AG10803 (cell line): ENCODE measurements around the gene CCNL1.
"Not testable (repeated sequence)": the region's sequence is repeated elsewhere in the genome, so short reads cannot be mapped to it uniquely, and the experiment has no call there.

Experiments
- DNase-seq: peaks from one replicate; pipeline ENCODE4 v3.0.0; 2010; ENCODE audit warnings: low read depth
- H3K4me3 ChIP-seq: 2 replicates; pipeline ENCODE4 v1.5.1; 2011; ENCODE audit warnings: mild to moderate bottlenecking, low read length, control low read depth
- CTCF ChIP-seq: conservative IDR thresholded peaks from 2 replicates; pipeline ENCODE4 v1.5.1; 2011; ENCODE audit warnings: mild to moderate bottlenecking, low read length, control low read depth, inconsistent platforms

Gene CCNL1

GRCh38 chr3:157159762-157160657 lies at the start of gene CCNL1:
Gene CCNL1 (minus strand): TSS chr3:157160147. CDS start chr3:157160094, 53 bp downstream.
- DNase-seq, result peak; percentile 99
- TF ChIP-seq CTCF, result no peak
- peak within 1 kb of the TSS; percentile 91 for H3K4me3 ChIP-seq

- no peak overlapping the region for H3K4me3 ChIP-seq
- DNase-seq, result no peak
- TF ChIP-seq CTCF, result no peak
Measured at GRCh38 chr3:157204880-157205279, 44.9 kb upstream of the CCNL1 start.

GRCh38 chr3:157204431-157204830 lies 44.5 kb upstream of the CCNL1 start:
- peak; percentile 74 for DNase-seq
- no peak overlapping the region for H3K4me3 ChIP-seq
- TF ChIP-seq CTCF, result peak; percentile 75

GRCh38 chr3:157201648-157202278 lies 41.8 kb upstream of the CCNL1 start:
- peak; percentile 50 for TF ChIP-seq CTCF
- peak; percentile 62 for DNase-seq
- H3K4me3 ChIP-seq, result no peak overlapping the region

- DNase-seq, result no peak
- no peak for TF ChIP-seq CTCF
- H3K4me3 ChIP-seq, result no peak overlapping the region
Measured at GRCh38 chr3:157199841-157200240, 39.9 kb upstream of the CCNL1 start.

GRCh38 chr3:157195965-157196364 lies 36.0 kb upstream of the CCNL1 start:
- no peak overlapping the region for H3K4me3 ChIP-seq
- no peak for DNase-seq
- no peak for TF ChIP-seq CTCF

GRCh38 chr3:157191149-157191548 lies 31.2 kb upstream of the CCNL1 start:
- not testable (repeated sequence) for DNase-seq, H3K4me3 ChIP-seq
